ENCODE data around the gene U2AF1.
"Not testable (repeated sequence)": the region's sequence is repeated elsewhere in the genome, so short reads cannot be mapped to it uniquely, and the experiment has no call there.

The U2AF1 gene

GRCh38 chr21:43106965-43107793 is at the start of gene U2AF1:
Gene U2AF1 (minus strand): TSS chr21:43107570. CDS start chr21:43107494, 76 bp downstream.
- DNase-seq: not testable (repeated sequence)

DNA sequence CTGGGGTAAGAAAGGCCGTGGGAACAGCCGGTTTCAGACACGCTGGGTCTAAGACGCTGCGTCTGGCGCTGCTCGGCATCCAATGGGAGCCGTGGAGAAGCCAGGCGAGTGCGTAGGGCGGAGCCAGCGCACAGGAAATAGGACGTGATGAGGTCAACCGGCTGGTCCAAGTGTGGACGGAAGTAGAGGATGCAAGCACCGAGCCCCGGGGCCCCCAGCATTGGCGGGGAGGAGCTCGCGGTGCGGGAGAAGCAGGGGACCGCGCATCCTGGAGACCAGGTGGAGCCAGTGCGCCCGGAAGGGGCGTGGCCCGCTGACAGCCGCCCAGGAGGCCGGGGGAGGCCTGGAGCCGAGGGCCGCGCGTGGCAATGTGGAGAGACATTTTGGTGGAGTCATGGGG is 46.2 kb upstream of the U2AF1 start:
- DNase-seq: not testable (repeated sequence)

- DNase-seq: not testable (repeated sequence)
Observed at GRCh38 chr21:43149344-43149743, 42.0 kb upstream of the U2AF1 start.

DNA sequence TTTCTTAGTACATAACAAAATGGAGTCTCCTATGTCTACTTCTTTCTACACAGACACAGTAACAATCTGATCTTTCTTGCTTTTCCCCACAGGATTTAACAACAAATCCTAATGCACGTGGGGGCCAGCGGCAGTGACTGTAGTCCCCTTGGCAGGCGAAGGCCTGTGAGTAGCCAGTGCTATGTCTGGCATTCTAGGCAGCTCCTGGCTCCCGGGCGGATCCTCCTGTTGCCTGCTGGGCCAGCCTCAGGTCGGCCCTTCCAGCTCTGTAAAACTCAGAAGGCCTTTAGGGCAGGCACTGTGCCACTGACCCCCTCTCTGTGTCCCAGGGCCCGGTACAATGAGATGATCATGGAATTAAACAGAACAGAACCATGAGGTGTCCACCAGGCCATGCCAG is 40.6 kb upstream of the U2AF1 start:
- DNase-seq: not testable (repeated sequence)

DNA sequence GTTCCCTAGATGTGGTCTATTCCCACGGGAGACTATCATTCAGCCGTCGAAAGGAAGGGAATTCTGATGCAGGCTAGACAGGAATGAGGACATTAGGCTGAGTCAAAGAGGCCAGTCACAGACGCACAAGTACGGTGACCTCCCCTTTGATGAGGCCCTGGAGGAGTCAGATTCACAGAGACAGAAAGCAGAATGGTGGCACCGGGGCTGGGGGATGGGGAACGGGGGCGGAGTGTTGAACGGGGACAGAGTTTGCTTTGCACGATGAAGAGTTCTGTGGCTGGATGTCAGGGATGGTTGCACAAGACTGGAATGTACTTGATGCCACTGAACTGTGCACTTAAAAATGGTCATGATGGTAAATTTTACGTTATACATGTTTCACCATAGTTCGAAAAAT is 39.3 kb upstream of the U2AF1 start:
- DNase-seq: not testable (repeated sequence)

DNA sequence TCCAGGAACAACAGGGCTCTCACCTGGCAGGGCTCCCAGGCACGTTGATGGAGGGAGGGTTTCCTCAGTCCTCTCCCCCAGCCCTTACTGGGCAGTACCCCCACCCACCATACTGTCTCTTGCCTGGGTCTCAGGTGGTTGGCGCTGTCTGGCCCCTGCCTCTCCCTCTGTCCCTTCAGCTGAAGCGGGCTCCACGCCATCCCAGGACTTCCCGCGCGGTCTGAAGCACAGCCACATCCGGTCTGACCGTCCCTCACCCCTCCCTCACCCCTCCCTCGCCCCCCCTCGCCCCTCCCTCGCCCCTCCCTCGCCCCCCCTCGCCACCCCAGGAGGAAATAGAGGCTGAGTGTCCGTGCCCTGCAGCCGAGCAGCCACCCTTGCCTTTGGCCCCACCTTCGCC is 34.0 kb upstream of the U2AF1 start:
- not testable (repeated sequence) for DNase-seq

DNA sequence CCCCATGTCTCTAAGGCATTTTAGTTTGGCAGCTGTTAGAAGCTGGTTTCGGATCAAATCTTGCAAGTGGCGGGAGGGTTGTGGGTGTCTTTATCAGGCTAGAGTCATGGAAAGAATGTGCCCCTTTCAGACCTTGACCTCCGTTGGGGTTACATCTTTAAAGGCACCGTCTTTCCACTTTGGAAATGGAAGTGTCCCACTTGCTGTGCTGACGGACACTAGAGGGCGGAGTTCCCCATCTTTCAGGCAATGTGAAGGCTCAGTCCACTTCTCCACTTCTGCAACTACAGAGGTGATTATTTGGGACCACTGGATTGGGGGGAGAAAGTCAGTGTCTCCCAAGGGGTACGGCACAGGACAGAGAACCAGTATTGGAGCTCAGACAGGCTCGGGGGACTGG is 31.6 kb upstream of the U2AF1 start:
- not testable (repeated sequence) for DNase-seq

DNA sequence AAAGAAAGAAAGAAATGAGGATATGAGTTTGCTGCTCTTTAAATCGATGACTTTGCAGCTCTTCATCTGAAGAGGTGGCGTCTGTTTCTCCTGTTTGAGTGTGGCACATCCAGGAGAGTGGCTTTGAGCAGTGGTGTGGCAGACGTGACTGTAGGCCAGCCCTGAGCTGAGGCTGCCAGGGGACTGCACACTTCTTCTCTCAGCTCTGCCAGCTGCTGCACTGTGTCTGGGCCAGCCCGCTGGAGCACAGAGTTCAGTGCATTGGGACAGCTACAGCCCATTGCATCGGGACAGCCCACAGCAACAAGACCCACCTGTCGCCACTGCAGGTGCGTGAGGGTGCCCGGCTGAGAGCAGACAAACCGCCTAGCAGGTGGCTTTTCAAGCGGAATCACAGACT is 27.1 kb upstream of the U2AF1 start:
- DNase-seq: not testable (repeated sequence)

DNA sequence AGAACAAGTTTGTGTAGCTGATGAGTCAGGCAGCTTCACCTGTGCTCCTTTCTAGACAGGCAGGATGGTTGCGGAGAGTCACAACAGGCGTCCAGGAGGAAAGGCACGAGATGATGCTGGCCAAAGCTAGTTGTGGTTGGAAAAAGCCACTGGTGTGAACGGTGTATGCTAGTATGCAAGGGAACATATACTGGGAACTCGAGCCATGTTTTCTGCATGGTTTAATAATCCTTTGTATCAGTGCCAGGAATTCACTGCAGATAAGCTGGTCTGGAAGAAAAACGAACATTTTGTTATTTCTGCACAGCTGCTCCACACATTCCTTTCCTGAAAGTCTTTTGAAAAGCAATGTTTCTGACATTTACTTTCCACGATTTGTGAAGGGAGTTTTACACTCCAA is 22.7 kb upstream of the U2AF1 start:
- not testable (repeated sequence) for DNase-seq

DNA sequence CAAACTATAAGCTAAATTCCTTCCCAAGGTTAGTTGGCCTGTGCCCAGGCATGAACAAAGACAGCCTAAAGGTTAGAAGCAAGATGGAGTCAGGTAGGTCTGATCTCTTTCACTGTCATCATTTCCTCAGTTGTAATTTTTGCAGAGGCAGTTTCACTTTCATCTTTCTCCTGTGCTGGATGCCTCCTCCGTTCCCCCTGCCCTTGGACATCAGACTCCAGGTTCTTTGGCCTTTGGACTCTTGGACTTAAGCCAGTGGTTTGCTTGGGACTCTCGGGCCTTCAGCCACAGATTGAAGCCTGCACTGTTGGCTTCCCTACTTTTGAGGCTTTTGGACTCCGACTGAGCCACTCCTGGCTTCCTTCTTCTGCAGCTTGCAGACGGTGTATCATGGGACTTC is 8.6 kb upstream of the U2AF1 start:
- not testable (repeated sequence) for DNase-seq

- DNase-seq: not testable (repeated sequence)
Observed at GRCh38 chr21:43114483-43114882, 7.1 kb upstream of the U2AF1 start.

- not testable (repeated sequence) for DNase-seq
Observed at GRCh38 chr21:43109006-43109405, 1.6 kb upstream of the U2AF1 start.

DNA sequence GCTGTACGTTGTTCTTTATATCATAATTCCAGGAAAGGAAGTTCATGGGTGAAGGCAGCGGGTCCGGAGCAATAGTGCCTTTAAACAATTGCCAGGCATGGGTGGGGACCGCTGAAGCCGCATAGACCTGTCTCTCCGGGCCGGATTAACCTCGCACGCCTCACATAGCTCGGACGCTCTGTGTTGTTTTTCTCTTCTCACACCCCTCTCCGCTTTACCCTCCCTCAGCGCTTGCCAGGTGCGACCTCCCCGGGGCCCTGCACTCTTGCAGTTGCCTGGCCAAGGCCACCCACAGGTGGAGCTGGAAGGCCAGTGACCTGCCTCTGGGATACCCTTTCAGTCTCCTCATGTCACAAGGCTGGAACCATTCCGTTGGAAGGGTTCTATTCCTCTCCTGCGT is 807 bp upstream of the U2AF1 start:
- DNase-seq: not testable (repeated sequence)

GRCh38 chr21:43107794-43108137 is 396 bp upstream of the U2AF1 start:
- DNase-seq: not testable (repeated sequence)

- not testable (repeated sequence) for DNase-seq
Observed at GRCh38 chr21:43104642-43105041, 2.7 kb downstream of the U2AF1 start.

DNA sequence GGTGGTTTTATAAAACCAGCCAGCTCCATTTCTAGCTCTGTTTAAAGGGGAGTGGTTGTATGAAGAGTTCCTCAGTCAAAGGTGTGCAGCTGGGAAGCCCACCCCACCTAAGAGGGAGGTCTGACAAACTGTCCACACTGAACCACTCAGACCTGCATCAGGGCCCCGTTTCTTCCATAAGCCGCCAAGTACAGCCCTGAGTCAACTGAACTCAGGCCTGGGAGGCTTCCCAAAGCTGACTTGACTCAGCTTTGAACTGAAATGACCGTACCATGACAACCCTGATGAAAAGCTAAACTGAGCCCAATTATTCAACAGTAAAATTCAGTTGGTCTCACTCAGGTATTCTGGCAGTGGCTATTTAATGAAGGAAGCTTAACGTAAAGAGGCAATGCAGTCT is 5.1 kb downstream of the U2AF1 start:
- DNase-seq: not testable (repeated sequence)

GRCh38 chr21:43101676-43102075 is 5.7 kb downstream of the U2AF1 start:
- not testable (repeated sequence) for DNase-seq

DNA sequence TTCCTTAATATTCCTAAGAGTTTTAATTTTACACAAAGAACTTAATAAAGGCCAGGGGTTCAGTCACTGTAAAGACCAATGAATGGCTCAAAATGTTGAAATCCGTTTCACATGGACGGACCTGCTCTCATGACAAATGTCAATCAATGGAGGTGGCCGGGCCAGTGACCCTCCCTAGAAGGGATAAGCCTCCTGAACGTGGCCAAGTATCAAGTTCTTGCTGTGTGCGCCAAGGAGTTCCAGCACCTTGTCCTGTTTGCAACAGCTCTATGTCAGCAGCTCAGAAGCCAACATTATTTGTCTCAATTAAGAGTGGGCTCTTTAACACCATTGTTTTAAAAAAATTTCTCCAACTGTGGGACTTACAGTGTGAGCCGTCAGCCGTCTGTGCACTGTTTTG is 6.4 kb downstream of the U2AF1 start:
- DNase-seq: not testable (repeated sequence)

GRCh38 chr21:43091979-43092614 is 15.3 kb downstream of the U2AF1 start:
- DNase-seq: not testable (repeated sequence)

DNA sequence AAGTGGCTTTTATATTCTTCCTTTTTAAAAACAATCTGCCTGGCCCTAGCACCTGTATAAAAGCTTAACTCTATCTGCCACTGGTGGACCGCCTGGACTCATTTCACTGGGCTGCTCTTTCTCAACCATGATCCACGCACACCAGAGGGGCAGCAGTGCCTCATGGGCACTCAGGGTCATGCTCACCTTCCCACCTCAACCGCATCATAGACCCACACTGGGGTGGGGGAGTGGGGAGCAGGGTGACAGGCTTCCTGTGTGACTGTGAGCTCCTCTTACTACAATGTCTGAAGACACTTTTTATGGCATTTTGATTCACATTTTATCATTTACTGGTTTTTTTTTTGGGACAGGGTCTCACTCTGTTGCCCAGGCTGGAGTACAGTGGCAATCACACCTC is 16.4 kb downstream of the U2AF1 start:
- not testable (repeated sequence) for DNase-seq

- DNase-seq: not testable (repeated sequence)
Observed at GRCh38 chr21:43089463-43089862, 17.9 kb downstream of the U2AF1 start.

- not testable (repeated sequence) for DNase-seq
Observed at GRCh38 chr21:43082587-43083300, 24.6 kb downstream of the U2AF1 start.

DNA sequence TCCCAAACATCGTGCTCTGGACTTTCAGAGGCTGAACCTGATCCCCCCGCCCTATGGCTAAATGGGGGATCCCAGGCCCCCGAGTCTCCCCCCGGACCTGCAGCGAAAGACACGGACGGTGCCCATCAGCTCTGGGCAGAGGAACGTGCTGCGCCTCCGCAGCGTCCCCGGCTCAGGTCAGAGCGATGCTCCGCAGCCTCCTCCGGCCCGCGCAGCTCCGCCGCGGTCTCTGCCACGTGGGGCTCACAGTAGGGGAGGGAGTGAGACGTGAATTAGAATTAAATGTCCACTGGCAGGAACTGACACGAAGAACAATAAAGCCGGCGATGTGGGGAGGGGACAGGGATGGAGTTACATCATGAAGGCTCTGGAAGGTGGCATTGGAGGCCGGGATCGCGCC is 30.7 kb downstream of the U2AF1 start:
- DNase-seq: not testable (repeated sequence)

All from NCI-H1417 treated with DMSO at 0.1 percent for 48 hours (cell line).